Measurements from ENCODE around the gene BCDIN3D.

Gene BCDIN3D

DNA sequence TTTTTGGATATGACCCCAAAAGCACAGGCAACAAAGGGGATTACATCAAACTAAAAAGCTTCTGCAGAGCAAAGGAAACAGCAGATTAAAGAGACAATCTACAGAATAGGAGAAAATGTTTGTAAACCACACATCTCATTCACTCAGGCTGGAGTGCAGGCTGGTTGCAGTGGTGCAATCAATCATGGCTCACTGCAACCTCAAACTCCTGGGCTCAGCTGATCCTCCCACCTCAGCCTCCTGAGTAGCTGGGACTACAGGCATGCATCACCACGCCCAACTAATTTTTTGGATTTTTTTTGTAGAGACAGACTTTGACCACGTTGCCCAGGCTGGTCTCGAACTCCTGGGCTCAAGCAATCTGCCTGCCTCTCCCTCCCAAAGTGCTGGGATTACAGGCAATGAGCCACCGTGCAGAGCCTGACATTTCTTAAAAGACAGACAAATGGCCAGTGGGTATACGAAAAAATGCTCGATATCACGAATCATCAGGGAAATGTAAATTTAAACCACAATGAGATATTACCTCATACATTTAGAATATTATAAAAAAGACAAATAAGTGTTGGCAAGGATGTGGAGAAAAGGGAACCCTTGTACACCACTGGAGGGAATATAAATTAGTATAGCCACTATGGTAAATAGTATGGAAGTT lies 24.5 kb downstream of the BCDIN3D start:
- no peak for DNase-seq

DNA sequence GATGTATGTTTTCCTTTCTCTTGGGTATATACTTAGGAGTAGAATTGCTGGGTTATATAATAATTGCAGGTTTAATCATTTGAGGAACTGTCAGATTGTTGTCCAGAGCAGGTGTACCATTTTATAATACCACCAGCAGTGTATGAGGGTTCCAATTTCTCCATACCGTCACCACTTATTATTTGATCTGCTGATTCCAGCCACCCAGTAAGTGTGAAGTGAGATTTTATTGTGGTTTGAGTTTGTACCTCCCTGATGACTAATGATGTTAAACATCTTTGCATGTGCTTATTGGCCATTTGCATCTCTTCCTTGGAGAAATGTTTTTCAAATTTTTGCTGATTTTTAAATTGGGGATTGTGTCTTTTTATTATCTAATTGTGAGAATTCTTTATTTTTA lies 29.8 kb downstream of the BCDIN3D start:
- no peak for DNase-seq

GRCh38 chr12:49811961-49812401 lies 30.9 kb downstream of the BCDIN3D start:
- no peak for DNase-seq

- DNase-seq = no peak
These were observed 31.8 kb downstream of the BCDIN3D start for GRCh38 chr12:49811136-49811535.

DNA sequence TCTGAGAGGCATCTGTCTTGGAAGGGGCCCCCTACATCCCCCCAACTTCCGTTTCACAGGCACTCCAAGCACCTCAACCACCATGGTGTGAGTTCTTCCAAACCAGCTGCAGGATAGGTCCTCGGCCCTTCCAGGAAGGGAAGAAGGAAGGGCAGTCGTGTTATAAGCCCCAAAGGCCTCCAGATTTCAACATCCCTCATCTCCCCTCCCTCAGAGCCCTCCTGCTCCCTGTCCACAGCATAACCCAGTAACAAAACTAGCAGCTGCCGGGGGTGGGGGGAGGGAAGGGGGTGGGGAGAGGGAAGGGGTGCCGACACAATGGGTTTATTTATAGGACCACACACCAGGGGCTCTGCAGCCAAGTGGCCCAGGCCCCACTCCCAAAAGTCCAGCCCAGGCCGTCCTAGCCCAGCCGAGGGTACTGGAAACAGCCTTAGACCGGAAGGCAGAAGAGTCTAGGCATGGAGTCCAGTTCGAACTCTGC lies 33.0 kb downstream of the BCDIN3D start:
- DNase-seq = peak; percentile 70

DNA sequence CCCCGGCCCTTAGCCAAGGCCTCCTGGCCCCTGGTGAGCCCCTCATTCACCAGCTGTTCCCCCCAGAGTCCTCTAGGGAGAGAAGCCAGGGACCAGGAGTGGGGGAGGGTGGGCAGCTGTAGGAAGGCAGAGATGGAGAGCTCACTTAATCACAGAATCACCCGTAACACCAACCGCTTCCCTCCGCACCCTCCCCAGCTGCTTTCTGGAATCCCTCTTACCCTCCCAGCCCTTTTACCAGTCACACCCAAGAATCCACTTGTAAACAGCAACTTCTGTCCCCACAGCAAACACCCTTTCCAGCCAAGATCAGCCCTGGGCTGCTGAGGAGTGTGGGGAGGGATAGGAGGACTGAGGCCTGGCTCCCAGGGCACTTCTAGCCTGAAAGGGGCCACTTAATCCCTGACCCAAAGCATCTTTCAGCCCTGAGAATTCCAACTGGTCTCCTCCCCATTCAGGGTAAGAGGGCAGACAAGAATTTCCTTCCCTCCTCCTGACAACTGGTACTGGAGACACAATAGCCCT lies 33.5 kb downstream of the BCDIN3D start:
- peak; percentile 86 for DNase-seq

DNA sequence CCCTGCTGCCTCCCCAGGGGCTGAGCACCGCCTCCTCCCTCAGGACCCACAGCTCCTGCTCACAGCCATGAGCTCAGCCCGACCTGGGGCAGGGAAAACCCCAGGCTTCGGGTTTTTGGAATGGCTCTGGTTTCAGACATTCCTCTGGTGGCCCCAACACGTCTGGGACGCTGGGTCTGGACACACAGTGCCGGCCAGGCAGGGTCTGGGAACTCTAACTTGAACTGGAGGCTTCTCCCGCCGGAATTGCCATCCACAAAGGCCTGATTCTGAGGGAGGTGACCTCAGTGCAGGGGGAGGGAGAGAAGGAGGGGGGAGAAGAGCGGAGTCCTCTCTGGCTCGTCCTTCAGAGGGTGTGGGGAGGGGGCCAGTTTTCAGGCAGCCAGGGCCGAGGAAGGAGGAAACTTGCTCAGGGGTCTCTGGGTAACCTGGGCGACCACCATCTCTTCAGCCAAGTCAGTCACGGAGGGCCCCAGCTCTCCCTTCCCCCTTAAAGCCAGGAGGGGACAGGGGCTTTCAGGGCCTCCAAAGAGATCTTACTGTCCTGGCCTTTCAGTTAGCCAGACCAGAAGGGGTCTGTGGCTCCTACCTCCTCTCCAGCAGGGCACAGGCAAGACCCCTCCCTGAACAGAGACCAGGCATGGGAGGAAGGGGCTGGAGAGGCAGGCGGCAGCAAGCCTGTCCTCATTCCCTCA lies 34.1 kb downstream of the BCDIN3D start:
- DNase-seq = no peak

GRCh38 chr12:49807991-49808580 lies 34.8 kb downstream of the BCDIN3D start:
- DNase-seq = no peak

DNA sequence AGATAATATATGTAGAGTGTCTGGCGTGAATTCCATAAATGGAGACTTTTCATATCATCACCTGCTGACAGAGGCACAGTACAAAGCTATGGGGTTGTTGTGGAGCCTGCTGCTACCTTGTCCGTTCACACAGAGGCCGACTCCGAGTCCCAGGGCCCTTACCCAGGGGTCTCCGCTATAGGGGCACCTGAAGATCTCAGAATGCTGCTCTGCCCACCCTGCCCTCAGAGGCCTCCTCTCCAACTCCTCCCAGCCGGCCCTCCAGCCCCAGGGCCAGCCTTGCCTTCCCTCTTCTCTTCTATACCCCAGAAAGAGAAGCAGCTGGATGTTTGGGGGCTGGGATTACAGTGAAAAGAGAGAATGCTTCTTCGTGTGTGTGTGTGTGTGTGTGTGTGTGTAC lies 36.0 kb downstream of the BCDIN3D start:
- no peak for DNase-seq

DNA sequence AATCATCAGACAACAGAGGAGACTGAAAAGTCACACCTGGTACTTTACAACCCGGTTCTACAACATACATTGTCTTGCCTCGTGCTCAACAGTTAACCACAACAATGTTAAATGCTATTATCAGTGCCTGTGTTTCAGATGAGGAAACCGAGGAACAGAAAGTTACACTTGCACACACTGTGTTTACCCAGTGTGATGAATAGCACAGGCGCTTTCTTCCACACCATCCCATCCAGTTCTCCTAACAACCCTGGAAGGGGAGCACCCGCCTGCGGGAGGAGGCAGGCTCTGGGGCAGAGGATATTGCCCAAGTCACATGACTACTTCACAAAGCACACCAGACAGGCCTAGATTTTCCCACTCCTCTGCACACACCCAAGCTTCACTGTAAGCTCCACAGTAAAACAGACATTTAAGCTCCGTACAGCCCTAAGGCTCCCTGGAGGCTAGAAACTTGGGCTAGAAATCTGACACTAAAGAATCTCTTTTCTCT lies 36.5 kb downstream of the BCDIN3D start:
- DNase-seq = no peak

DNA sequence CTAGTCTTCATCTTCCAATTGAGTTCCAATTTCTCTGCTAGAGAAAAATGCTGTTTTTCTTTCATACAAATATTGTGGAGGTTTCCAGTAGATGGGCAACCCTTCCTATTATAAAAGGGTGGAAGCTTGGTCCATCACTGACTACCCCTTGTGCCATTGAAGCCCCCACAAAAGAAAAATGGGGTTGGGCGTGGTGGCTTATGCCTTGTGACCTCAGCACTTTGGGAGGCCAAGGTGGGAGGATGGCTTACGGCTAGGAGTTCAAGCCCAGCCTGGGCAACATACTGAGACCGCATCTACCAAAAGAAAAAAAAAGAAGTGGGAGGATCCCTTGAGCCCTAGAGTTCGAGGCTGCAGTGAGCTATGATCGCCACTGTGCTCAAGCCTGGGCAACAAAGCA lies 37.5 kb downstream of the BCDIN3D start:
- no peak for DNase-seq

DNA sequence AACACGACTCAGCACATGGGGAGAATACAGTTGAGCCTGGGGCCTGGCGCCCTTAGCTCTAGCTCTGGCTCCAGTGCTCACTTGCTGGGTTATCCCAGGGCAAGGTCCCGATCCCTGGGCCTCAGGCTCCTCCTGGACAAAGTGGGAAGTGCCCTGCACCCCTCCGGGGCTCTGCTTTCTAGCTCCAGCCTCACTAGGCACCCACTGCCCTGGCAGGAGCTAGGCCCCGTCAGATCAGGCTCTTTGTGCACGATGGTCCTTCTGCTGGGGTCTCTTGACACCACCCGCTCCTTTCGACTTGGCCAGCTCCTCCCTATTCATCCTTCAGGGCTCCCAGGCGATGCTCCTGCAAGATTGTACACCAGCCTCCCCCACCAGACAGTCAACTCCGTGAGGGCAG lies 38.1 kb downstream of the BCDIN3D start:
- DNase-seq = no peak

DNA sequence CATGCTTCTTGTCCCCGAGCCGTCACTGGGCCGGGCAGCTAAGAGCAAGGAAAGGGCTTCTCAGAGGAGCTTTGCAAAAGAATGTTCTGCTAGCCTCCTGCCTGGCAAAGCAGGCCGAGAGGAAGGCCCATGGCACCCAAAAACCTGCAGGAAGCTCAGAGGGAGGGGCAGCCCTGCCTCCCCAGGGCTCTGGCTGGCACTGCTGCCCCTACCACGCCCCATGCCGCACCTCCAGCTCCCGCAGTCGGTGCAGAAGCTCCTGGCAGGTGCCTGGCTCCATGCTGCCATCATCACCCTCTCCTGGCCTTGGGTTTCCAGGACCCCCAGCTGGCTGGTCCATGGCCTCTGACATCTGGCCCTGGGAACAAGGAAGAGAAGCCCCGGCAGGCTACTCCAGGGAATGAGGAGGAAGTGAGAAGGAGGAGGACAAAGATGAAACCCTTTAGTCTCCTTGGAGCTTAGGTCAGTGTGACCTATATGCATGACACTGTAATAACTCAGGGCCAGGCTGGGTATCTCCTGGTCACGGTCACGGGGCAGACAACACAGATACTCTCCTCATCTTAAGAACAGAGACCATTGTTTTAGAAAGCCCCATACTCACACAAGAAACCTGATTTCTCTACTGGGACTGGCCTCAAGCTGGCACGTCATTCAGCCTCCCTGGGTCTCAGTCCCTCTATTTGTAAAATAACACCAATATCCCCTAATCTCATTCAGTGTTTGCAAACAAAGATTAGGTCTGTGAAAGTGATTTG lies 39.0 kb downstream of the BCDIN3D start:
- DNase-seq = no peak

- DNase-seq = no peak
These were observed 41.5 kb downstream of the BCDIN3D start for GRCh38 chr12:49801141-49802063.

DNA sequence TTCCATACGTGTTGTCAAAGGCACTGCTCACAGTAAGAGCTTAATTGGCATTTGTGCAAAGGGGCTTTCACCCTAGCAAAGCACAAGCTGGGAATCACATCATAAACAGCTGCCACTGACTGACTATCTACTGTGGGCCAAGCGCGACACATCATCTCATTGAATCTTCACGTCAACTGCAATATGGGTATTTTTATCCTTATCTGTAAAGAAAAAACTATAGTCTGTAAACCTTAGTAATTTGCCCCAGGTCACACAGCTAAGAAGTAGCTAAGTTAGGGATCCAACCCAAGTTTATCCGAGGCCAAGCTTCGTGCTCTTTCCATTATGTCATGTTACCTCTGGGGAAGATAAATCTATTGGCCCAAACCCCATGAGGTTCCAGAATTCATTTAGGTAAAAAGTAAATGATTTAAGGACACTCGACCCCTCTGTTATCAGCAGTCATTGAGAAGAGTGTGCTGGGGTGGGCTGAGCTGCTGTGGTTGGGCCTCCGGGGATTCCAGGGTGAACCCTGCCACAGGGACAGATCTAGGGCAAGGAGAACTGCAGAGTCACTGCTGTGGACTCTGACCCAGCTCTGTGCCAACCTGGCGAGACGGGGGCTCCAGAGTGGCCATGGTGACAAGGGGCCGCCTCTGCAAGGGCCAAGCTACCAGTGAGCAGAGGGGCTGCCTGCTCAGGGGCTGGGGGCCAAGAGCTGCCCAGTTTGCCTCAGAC lies 42.3 kb downstream of the BCDIN3D start:
- DNase-seq = no peak

DNA sequence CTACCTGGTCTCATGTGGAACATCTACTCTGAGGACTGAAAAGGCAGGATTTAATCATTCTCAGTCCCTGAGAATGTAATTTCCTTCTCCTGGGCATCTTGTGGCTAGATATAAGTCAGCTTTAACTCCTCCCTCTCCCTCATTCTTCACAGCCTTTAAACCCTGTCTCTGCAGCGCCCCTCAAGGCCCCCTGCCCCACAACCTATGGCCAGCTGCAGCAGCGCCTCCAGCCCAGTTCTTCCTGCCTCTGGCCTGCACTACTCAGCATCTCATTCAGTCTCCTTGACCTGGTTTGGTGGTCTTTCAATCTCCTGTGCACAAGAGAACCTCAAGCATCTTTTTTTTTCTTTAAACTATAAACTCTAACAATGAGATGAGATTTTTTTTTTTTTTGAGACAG lies 44.0 kb downstream of the BCDIN3D start:
- DNase-seq = no peak

GRCh38 chr12:49798248-49798647 lies 44.7 kb downstream of the BCDIN3D start:
- DNase-seq = no peak

DNA sequence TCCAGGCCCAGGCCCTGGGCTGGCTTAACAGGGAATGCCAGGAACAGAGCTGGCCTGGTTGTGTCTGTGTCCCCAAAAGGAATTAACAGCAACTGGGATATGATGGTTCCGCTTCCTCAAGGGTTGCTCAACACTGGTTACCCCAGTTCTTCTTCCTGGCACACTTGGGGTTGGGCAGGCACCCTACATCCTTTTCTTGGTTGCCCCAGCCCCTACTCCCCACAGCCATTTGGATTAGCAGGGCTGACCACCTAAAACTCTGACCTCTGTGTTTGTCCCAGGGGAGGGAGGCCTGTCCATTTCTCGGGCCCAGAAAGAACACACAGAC lies 45.5 kb downstream of the BCDIN3D start:
- no peak for DNase-seq

- DNase-seq = no peak
These were observed 46.1 kb downstream of the BCDIN3D start for GRCh38 chr12:49796606-49797448.

GRCh38 chr12:49796155-49796554 lies 46.8 kb downstream of the BCDIN3D start:
- DNase-seq = no peak

Data from left hindlimb (tissue), 1 donor.